HK-2 (cell line): ENCODE measurements around the gene GPLD1.

Source experiments
- DNase-seq: peaks from one replicate; pipeline ENCODE4 v3.0.0-alpha.2; 2018; ENCODE audit not compliant: unreplicated experiment

The GPLD1 gene

DNA sequence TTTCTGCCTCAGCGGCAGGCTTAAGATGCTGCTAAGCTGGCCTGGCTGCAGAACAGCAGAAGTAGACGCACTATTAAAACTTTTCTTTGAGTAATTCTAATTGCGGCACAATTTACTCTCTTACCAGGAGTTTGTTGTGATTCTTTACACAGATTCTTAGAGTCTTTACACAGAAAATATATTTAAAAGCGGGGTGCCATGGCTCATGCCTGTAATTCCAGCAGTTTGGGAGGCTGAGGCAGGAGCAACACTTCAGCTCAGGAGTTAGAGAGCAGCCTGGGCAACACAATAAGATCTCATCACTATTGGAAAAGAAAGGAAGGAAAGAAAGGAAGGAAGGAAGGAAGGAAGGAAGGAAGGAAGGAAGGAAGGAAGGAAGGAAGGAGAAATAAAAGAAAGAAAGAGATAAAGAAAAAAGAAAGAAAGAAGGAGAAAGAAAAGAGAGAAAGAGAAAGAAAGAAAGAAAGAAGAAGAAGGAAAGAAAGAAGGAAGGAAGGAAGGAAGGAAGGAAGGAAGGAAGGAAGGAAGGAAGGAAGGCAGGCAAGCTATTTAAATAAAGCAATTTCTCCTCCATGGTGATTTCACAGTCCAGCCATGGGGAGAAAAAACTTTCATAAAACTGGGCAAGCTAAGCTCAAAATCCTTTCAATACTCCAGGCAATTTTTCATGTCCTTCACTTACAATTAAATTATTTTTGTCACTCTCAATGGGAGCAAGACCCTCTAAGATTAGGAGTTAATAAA is 107.7 kb downstream of the GPLD1 start:
- DNase-seq = no peak

DNA sequence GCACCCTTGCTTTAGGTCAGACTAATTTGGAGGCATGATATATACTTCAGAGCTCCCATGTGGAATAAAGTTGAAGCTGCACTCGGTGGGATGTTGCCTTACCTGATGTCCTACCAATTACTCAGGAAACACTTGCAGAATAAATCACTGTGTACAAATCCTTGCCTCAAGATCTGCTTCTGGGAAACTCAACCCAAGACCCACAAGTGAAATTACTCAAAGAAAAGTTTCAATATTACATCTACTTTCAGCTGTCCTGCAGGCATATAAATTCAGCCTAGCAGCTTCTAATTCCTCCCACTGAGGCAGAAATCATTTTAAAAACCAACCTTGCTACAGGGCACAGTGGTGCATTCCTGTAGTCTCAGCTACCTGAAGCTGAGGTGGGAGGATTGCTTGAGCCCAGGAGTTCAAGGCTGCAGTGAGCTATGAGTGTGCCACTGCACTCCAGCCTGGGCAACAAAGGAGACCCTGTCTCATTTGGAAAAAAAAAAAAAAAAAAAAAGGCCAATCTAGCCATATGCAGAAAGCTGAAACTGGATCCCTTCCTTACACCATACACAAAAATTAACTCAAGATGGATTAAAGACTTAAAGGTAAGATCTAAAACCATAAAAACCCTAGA is 110.8 kb downstream of the GPLD1 start:
- no peak for DNase-seq
